Epithelial cell of esophagus (primary cell): Measurements from ENCODE around the gene GPC3.

Source experiments
- DNase-seq: peaks from one replicate; pipeline ENCODE4 v3.0.0; 2010; ENCODE audit warnings: low read depth
- H3K4me3 ChIP-seq: 2 replicates; pipeline ENCODE4 v1.5.1; 2011; ENCODE audit warnings: mild to moderate bottlenecking, low read length, control low read depth
- CTCF ChIP-seq: IDR thresholded peaks from 2 replicates; pipeline ENCODE4 v1.5.1; 2011; ENCODE audit warnings: low read depth, mild to moderate bottlenecking, low read length, control low read depth, inconsistent platforms; ENCODE audit not compliant: insufficient read depth; ENCODE audit errors: missing control alignments

GPC3 gene

GRCh38 chrX:133947022-133947421, 38.4 kb downstream of the GPC3 start:
- DNase-seq: no peak
- TF ChIP-seq CTCF: no peak
- no peak overlapping the region for H3K4me3 ChIP-seq

DNA sequence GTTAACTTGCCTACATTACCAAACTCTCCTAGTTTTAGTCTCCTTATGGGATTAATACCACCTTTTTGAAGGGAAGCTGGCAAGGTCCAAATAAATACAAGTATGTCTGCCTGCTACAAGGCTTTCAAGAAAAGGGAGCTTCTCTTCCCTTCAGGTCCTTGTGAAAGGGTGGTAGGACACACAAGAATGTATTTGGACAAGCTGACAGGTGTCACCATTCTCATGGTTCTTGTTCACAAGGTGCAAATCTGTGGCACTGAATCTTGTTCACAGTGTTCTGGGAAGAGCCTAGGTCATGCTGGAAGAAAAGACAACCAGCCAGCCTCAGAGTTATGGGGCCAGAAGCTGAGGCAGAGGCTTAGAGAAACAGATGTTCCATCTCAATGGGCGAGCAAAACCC, 41.9 kb downstream of the GPC3 start:
- no peak overlapping the region for H3K4me3 ChIP-seq
- DNase-seq: no peak
- TF ChIP-seq CTCF: no peak

GRCh38 chrX:133939655-133940302, 45.6 kb downstream of the GPC3 start:
- DNase-seq: no peak
- H3K4me3 ChIP-seq: no peak overlapping the region
- TF ChIP-seq CTCF: no peak

DNA sequence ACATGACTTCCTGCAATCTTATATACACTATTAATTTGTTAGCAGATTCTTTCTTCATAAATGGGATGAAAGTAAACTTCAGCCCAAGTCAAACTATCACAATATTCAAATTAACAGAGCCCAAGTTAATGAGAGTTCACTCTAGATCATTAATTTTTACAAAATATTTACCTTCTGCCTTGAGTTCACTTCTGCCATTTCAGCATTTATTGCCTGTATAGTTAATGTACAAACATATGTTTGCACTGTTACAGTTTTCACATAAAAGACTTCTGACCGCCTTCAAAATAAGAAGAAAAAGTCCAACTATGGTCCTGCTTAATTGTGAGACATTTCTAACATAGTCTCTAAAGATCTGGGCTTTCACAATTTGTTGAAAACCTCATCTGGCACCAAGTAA, 46.9 kb downstream of the GPC3 start:
- H3K4me3 ChIP-seq: no peak overlapping the region
- DNase-seq: no peak
- TF ChIP-seq CTCF: no peak

DNA sequence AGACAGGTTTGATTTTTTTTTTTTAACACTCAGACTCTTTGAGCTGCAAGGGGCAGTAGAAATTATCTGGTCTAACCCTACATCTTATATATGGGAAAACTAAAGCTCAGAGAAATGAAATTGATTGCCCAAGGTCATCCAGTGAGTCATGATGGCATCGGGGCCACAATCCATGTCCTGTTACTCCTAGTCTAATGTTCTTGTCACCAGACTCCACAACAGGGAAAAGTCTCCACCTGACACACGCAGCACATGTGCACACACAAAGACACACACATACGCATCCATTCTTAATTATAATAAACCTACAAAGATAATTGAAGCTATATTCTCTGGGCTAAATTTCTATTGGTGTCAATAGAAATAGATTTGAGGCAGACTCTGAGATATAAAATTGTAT, 48.4 kb downstream of the GPC3 start:
- H3K4me3 ChIP-seq: no peak overlapping the region
- no peak for TF ChIP-seq CTCF
- no peak for DNase-seq

- TF ChIP-seq CTCF: no peak
- no peak for DNase-seq
Observed at GRCh38 chrX:133935076-133935475, 50.3 kb downstream of the GPC3 start.

DNA sequence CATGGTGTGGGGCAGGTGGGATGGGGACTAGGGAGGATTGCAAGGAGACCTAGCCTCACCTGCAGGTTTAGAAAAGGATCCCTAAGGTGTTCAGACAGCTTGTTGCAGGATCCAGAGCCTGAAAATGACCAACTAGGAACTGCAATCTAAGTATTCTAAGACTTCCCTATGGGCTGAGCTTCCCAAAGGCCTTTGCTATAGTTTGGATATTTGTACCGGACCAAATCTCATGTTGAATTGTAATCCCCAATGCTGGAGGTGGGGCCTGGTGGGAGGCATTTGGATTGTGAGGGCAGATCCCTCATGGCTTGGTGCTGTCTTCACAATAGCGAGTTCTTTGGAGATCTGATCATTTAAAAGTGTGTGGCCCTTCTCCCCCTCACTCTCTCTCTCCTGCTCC, 52.1 kb downstream of the GPC3 start:
- H3K4me3 ChIP-seq: no peak overlapping the region
- TF ChIP-seq CTCF: no peak
- DNase-seq: no peak

More at GRCh38 chrX:133935076-133935475, 50.3 kb downstream of the GPC3 start:
- no peak overlapping the region for H3K4me3 ChIP-seq
